Memory B cell (primary cell): Measurements from ENCODE around the gene NXT1.

Experiments used
- ATAC-seq: fragments of 150-1000 bp; cut with Tn5 transposase; 2 replicates; pipeline ENCODE4 v1.10.0; 2021; ENCODE audit warnings: low read depth, mild to moderate bottlenecking, moderate library complexity
- DNase-seq, 2 donors: peaks; one replicate each; pipeline ENCODE4 v3.0.0; 2022; ENCODE audit warnings: low spot score in 2 of 2
- H3K27ac Mint-ChIP-seq: one replicate; pipeline ENCODE4 v1.8.0; 2022; ENCODE audit warnings: mild to moderate bottlenecking, moderate library complexity, mixed read lengths
- H3K27me3 Mint-ChIP-seq: one replicate; pipeline ENCODE4 v1.8.0; 2022; ENCODE audit warnings: mixed read lengths
- H3K36me3 Mint-ChIP-seq: one replicate; pipeline ENCODE4 v1.8.0; 2022; ENCODE audit warnings: mild to moderate bottlenecking, mixed read lengths
- H3K4me1 Mint-ChIP-seq: one replicate; pipeline ENCODE4 v1.8.0; 2022; ENCODE audit warnings: mixed read lengths
- H3K4me3 Mint-ChIP-seq: one replicate; pipeline ENCODE4 v1.8.0; 2022; ENCODE audit warnings: mild to moderate bottlenecking, moderate library complexity, mixed read lengths
- H3K9me3 Mint-ChIP-seq: one replicate; pipeline ENCODE4 v1.8.0; 2022; ENCODE audit warnings: mixed read lengths

The NXT1 gene

DNA sequence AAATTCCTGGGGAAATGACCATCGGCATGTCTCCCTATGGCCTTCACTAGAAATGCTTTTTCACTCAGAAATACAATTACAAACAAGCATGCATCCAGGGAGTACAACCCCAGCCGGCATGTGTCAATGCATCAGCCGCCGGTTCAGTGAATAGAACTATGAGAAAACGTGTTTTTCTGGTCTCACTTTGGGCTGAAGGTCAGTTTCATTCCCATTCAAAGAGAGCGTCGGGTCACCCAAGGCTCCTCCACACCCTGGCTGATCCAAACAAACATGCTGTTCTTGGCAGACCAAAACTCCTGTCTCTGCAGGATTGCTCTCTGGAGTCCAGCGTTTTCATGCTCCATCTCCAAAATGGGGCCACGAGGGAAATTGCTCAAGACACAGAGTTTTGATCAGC lies 35.5 kb upstream of the NXT1 start:
- DNase-seq, result no peak
- H3K4me1 Mint-ChIP-seq, result no peaks in the 10 kb centered on the region
- H3K27me3 Mint-ChIP-seq, result peaks cover 8% of the 10 kb centered on the region
- ATAC-seq, result no peak
- H3K27ac Mint-ChIP-seq, result no peak overlapping the region
- H3K4me3 Mint-ChIP-seq, result no peak overlapping the region
- no peaks in the 10 kb centered on the region for H3K36me3 Mint-ChIP-seq
- H3K9me3 Mint-ChIP-seq, result no peaks in the 10 kb centered on the region

DNA sequence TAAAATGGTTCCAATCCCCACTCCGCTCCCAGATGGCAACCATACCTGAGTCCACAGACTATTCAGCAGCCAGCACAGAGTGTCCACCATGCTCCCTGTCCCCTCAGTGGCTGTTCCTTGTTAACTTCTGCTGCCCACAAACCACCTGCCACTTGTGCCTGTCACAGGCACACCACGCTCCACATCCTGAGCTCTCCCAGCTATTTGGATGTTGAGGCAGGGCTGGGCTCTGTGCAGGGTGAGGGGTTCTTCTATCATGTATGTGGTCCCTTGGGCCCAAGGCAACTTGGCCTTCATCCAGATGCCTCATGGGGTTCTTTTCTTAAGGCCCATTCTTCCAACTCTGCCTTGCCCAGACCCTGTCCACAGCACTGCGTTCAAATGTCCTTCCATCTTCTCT lies 34.0 kb upstream of the NXT1 start:
- Mint-ChIP-seq H3K9me3 (no peaks in the 10 kb centered on the region), H3K36me3 (peaks cover 1% of the 10 kb centered on the region), H3K27ac (no peak overlapping the region), H3K4me1 (no peaks in the 10 kb centered on the region), H3K27me3 (peaks cover 7% of the 10 kb centered on the region), H3K4me3 (no peak overlapping the region)
- no peak for DNase-seq
- no peak for ATAC-seq

DNA sequence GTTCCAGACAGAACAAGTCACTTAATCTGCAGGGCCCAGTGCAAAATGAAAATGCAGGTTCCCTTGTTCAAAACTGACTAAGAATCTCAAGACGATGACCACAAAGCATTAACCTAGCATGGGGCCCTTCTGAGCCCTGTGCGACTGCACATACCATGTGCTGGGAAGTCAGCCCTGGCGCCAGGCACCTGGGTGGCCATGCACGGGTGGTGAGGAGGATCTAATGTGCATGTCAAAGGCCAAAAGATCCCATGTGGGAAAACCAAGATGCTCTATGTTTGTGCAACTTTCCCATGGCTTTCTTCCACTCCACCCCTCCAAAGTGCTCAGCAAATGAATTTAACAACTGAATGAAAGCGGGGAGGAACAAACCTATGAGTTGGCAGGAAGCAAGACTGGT lies 33.5 kb upstream of the NXT1 start:
- Mint-ChIP-seq H3K27me3 (peaks cover 5% of the 10 kb centered on the region), H3K4me3 (no peak overlapping the region), H3K36me3 (peaks cover 1% of the 10 kb centered on the region), H3K27ac (no peak overlapping the region), H3K9me3 (no peaks in the 10 kb centered on the region), H3K4me1 (no peaks in the 10 kb centered on the region)
- DNase-seq (no peak), ATAC-seq (no peak)

DNA sequence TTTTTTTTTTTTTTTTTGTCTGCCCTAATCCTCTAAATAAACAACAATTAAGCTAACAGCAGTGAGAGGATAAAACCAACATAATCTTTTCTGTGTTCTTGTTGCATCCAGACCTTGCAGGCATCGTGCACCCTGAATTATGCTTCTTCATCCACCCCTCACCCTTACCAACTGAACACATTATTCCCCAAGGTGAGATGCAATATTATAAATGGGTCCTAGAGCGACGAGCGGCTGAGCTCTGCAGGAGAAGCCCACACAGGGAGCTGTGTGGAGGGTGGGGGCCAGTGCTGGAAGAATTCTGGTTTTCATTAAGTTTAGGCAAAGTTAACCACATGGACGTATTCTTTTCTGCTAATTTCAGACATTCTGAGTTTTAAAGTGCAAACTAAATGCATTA lies 32.2 kb upstream of the NXT1 start:
- Mint-ChIP-seq H3K27ac (no peak overlapping the region), H3K4me1 (no peaks in the 10 kb centered on the region), H3K27me3 (peaks cover 5% of the 10 kb centered on the region), H3K4me3 (no peak overlapping the region), H3K36me3 (peaks cover 1% of the 10 kb centered on the region), H3K9me3 (no peaks in the 10 kb centered on the region)
- ATAC-seq (no peak), DNase-seq (no peak)

DNA sequence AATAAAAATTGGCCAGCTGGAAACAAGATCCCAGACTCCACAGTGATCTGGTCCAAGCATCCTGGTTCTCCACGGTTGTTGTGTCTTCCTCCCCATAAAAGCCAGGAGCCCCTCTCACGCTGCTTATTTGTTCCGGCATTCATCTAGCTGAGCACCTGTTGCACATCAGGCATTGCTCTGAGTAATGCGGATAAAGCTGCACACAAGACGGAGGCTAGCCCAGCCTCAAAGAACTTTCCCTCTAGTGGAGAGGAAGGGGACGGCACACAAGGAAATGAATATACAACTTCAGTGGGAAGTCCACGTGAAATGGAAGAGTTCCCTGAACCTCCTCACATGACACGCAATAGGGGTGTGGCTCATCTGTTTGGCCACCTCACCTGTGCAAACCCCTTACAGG lies 30.3 kb upstream of the NXT1 start:
- peaks cover 1% of the 10 kb centered on the region for H3K36me3 Mint-ChIP-seq
- no peak overlapping the region for H3K27ac Mint-ChIP-seq
- DNase-seq (no peak), ATAC-seq (no peak)
- H3K9me3 Mint-ChIP-seq, result no peaks in the 10 kb centered on the region
- H3K27me3 Mint-ChIP-seq, result peaks cover 5% of the 10 kb centered on the region
- no peaks in the 10 kb centered on the region for H3K4me1 Mint-ChIP-seq
- H3K4me3 Mint-ChIP-seq, result no peak overlapping the region

DNA sequence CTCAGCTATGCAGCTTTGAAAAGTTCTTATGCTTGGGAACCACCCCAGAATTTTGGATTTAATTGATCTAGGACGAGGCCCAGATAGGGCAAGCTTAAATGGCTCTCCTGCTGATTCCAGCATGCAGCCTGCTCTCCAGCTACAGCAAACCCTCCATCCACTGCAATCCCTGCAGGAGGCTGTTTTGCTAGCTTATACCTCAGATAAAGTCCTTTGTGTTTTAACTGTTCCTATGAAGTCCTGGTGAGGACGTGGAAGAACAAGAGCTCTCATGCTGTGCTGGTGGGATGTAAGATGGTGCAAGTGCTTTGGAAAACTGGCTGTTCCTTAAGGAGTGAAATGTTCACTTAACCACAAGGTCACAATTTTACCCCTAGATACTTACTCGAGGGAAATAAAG lies 25.5 kb upstream of the NXT1 start:
- ATAC-seq, result no peak
- no peak for DNase-seq
- Mint-ChIP-seq H3K4me3 (no peak overlapping the region), H3K4me1 (no peaks in the 10 kb centered on the region), H3K27ac (no peak overlapping the region), H3K27me3 (no peaks in the 10 kb centered on the region), H3K9me3 (no peaks in the 10 kb centered on the region), H3K36me3 (peaks cover 1% of the 10 kb centered on the region)

DNA sequence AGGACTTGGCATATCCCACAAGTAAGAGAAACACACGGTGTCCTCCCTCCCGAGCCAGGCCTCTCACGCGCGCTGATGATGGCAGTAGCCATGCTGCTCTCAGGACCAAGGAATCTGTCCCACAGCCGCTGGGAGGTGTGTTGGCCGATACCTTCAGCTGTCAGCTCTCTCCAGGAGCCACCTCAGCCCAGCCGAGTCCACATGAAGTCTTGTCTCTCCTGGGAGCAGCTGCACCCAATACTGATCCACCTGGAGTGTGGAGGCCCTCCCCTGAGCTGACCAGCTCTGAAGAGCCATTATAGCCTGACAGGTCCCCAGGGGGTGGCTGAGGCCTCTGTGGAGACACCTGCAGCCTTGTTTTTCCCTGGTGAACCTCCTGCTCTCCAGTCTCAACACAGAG lies 23.8 kb upstream of the NXT1 start:
- no peaks in the 10 kb centered on the region for H3K36me3 Mint-ChIP-seq
- ATAC-seq (no peak), DNase-seq (no peak)
- peaks cover 3% of the 10 kb centered on the region for H3K4me1 Mint-ChIP-seq
- peaks cover 1% of the 10 kb centered on the region for H3K9me3 Mint-ChIP-seq
- no peak overlapping the region for H3K4me3 Mint-ChIP-seq
- H3K27ac Mint-ChIP-seq, result no peak overlapping the region
- no peaks in the 10 kb centered on the region for H3K27me3 Mint-ChIP-seq

DNA sequence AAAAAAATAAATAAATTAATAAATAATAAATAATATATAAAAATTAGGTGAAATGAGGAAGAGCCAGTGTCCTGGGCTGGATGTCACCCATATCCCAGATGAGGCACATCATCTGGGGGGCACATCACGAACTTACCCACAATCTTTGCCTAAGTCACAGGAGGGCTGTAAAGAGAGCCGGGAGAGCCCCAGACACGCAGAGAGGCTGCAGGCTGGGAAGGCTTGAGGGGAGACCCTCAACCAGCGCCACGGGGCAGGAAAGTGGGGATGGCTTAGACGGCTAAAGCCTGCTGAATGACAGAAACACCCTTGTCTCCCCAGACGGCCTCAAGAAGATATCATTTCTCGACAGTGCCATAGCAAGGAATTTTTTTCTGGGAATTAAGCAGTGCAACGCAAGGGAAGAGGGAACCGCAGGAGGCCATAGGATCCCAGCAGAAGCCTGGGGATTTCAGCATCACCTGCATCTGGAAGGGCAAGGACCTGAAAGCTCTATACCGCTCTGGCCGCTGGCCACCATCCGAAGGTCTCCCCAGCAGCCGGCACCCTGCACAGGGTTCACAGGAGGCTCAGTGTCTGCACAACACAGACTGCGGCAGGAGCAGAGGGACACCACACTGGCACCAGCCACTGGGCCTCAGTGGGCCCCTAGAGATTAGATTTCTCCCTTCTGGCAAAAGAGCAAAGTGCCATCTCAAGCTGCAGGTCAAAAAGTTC lies 22.8 kb upstream of the NXT1 start:
- no peak overlapping the region for H3K4me3 Mint-ChIP-seq
- no peaks in the 10 kb centered on the region for H3K36me3 Mint-ChIP-seq
- H3K4me1 Mint-ChIP-seq, result peaks cover 7% of the 10 kb centered on the region
- no peaks in the 10 kb centered on the region for H3K27me3 Mint-ChIP-seq
- H3K27ac Mint-ChIP-seq, result no peak overlapping the region
- ATAC-seq (no peak), DNase-seq (no peak)
- H3K9me3 Mint-ChIP-seq, result peaks cover 1% of the 10 kb centered on the region

DNA sequence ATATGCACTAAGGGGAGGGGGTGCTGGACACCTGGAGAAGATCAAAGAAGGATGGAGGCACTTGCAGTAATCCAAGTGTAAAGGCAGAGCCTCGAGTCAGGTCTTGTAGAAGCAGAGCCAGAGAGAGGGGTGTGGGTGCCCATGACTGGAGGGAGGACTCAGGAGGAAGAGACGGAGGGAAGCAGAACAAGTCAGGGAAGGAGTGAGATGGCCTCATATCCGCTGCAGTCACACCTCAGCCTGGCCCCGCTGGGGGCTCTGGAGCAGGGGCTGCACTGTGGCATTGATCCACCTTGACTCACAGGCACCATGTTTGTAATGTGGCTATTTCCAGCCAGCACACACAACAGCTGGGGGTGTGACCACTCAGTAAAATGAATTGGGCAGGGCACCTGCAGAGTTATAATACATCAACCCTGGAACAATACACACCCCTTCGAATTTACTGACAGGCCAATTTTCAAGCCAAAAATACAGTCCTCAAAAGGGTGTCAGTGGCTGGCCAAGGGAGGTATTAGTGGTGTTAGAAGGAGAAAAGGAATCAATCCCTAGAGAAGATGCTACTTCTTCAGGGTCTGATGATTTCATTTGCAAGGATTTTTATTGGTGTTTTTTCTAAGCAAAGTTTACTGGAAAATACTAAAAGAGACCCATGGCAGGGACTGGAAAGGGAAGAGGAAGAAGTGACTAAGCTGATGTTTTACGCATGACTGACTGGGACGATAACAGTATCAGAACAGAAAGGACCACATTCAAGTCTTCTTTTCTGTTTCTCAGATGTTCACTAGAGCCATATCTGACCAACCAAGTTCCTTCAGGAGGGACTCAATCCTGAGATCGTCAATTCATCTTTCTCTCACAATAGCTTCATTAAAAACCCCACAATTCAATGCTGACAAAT lies 18.9 kb upstream of the NXT1 start:
- Mint-ChIP-seq H3K27me3 (no peaks in the 10 kb centered on the region), H3K27ac (peak overlapping the region; percentile 9), H3K4me3 (no peak overlapping the region), H3K4me1 (peaks cover 14% of the 10 kb centered on the region), H3K9me3 (peaks cover 1% of the 10 kb centered on the region), H3K36me3 (no peaks in the 10 kb centered on the region)
- no peak for DNase-seq
- ATAC-seq, result peak; percentile 55

DNA sequence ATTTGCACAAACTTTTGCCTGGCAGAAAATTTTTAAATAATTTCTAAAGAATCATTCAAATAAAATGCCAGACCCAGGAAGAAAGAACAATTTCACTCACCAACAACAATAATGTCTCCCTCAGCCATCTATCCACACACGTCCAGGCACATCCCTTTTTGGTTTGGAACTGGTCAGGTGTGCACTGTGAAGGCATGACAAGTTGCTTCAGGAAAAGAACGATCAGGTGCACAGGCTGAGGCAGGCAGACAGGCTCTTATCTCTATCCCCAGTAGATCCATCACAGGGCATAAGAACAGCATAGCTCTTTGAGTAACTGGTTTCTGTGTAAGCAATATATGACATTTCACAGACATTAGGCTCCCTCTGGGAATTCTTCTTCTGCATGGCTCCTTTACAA lies 18.1 kb upstream of the NXT1 start:
- Mint-ChIP-seq H3K4me1 (peaks cover 14% of the 10 kb centered on the region), H3K27me3 (no peaks in the 10 kb centered on the region), H3K27ac (peak overlapping the region; percentile 9), H3K4me3 (no peak overlapping the region), H3K36me3 (no peaks in the 10 kb centered on the region), H3K9me3 (peaks cover 1% of the 10 kb centered on the region)
- ATAC-seq (no peak), DNase-seq (no peak)

DNA sequence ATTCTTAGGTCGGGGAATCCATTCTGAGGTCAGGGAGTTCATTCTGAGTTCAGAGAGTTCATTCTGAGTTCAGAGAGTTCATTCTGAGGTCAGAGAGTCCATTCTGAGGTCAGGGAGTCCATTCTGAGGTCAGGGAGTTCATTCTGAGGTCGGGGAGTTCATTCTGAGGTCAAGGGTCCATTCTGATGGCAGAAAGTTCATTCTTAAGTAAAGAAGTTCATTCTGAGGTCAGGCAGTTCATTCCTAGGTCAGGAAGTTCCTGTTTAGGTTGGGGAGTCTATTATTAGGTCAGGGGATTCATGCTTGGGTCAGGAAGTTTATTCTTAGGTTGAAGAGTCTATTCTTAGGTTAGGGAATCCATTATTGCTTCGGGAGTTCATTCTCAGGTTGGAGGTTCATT lies 16.5 kb upstream of the NXT1 start:
- peaks cover under 1% of the 10 kb centered on the region for H3K27me3 Mint-ChIP-seq
- peaks cover 1% of the 10 kb centered on the region for H3K9me3 Mint-ChIP-seq
- H3K36me3 Mint-ChIP-seq, result no peaks in the 10 kb centered on the region
- ATAC-seq (no peak), DNase-seq (no peak)
- no peak overlapping the region for H3K27ac Mint-ChIP-seq
- H3K4me1 Mint-ChIP-seq, result peaks cover 14% of the 10 kb centered on the region
- no peak overlapping the region for H3K4me3 Mint-ChIP-seq

DNA sequence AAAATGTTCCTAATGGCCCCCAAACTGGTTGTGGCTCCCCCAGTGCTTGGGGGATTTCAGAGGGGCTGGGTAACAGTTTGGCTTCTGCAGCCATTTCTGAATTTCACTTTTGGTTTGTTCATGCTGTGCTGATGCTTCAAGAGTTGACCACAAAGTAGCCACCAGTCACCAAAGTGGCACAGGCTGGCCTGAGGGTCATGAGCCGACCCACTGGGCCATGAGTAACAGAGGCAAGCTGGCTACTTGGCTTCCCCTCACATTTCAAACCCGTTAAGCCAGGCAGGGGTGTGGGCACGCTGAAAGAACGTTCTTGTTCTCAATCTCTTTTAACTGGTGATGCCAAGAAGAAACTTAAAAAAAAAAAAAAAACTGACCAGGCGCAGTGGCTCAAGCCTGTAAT lies 15.1 kb upstream of the NXT1 start:
- no peaks in the 10 kb centered on the region for H3K9me3 Mint-ChIP-seq
- H3K4me3 Mint-ChIP-seq, result no peak overlapping the region
- H3K4me1 Mint-ChIP-seq, result peaks cover 14% of the 10 kb centered on the region
- no peaks in the 10 kb centered on the region for H3K36me3 Mint-ChIP-seq
- peaks cover 2% of the 10 kb centered on the region for H3K27me3 Mint-ChIP-seq
- H3K27ac Mint-ChIP-seq, result no peak overlapping the region
- no peak for DNase-seq
- no peak for ATAC-seq

DNA sequence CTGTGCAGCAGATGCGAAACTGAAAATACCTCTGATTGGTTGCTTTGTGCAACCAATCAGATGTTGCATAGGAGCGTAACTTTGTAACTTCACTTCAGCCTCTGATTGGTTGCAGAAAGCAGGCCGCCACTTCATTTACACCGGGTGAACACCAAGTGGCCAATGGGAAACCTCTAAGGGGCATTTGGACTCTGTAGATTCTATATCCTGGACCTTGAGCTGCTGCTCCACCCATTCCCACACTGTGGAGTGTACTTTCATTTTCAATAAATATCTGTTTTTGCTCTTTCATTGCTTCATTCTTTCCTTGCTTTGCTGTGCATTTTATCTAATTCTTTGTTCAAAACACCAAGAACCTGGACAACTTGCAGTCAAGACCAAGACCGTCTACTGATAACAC lies 14.1 kb upstream of the NXT1 start:
- Mint-ChIP-seq H3K27ac (no peak overlapping the region), H3K36me3 (no peaks in the 10 kb centered on the region), H3K4me3 (no peak overlapping the region), H3K27me3 (peaks cover 2% of the 10 kb centered on the region), H3K9me3 (no peaks in the 10 kb centered on the region), H3K4me1 (peaks cover 11% of the 10 kb centered on the region)
- DNase-seq, result no peak
- ATAC-seq, result no peak

DNA sequence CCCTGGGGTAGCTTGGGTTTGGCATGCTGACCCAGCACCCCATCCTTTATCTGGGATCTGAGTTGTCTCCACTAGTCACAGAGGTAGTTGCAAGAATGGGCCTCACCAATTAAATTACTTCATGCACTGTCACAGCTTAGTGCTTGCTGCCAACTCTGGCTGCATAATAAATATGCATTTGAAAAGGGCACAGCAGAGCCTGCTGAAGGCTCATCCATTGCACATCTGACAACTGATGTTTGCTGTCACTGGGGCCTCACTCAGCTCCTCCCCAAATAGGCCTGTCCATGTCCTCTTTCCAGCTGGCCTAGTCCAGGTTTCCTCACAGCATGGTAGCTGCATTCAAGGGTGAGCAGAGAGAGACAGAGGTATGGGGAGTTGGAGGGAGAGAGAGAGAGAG lies 13.3 kb upstream of the NXT1 start:
- no peak for DNase-seq
- no peaks in the 10 kb centered on the region for H3K9me3 Mint-ChIP-seq
- H3K4me3 Mint-ChIP-seq, result no peak overlapping the region
- H3K27me3 Mint-ChIP-seq, result peaks cover 2% of the 10 kb centered on the region
- H3K36me3 Mint-ChIP-seq, result no peaks in the 10 kb centered on the region
- no peak overlapping the region for H3K27ac Mint-ChIP-seq
- no peak for ATAC-seq
- H3K4me1 Mint-ChIP-seq, result peaks cover 7% of the 10 kb centered on the region

DNA sequence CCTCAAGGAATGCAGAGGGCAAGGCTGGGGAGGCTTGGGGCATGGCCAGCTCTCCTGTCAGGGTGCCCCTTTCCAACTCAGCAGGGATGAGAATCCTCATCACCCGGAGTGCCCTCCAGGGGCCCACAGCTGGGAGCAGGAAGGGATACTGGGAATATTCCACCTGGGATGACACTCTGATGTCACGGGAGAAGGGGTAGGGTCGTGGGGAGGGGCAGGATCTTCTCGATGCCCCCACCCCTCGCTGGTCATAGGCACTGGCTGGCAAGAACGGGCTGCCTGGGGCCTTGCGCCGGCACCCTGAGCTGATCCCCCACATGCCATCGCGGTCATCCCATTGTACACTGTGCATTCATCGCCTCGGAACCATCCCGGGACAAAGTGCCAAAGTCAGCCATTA lies 10.6 kb upstream of the NXT1 start:
- Mint-ChIP-seq H3K36me3 (no peaks in the 10 kb centered on the region), H3K27me3 (peaks cover 2% of the 10 kb centered on the region), H3K27ac (no peak overlapping the region), H3K4me3 (no peak overlapping the region), H3K4me1 (no peaks in the 10 kb centered on the region), H3K9me3 (no peaks in the 10 kb centered on the region)
- no peak for DNase-seq
- no peak for ATAC-seq
